HG02623 (cell line): ENCODE measurements around the gene RDH5.

Source experiments
- ATAC-seq: cut with Tn5 transposase; IDR thresholded peaks from one replicate; pipeline ENCODE4 v1.9.1; 2021; ENCODE audit warnings: moderate library complexity; ENCODE audit not compliant: unreplicated experiment

RDH5 gene

DNA sequence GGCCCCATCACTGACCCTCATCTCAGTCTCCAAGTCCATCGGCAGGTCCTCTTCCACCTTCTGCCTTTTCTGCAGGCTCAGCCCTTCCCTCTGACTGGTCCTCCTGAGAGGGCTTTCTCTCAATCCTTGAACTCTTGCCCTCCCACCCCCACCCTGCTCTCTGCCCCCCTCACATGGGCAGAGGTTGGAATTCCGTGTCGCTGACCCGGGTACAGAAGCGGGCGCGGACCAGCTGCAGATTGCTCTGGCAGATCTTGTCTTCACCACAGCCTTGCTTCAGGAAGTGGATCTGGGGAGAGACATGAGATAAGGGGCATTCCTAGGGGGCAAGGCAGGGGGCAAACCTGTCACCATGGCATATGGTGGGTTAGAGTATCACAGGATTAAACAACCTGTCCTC lies 24.8 kb upstream of the RDH5 start:
- ATAC-seq: no peak

DNA sequence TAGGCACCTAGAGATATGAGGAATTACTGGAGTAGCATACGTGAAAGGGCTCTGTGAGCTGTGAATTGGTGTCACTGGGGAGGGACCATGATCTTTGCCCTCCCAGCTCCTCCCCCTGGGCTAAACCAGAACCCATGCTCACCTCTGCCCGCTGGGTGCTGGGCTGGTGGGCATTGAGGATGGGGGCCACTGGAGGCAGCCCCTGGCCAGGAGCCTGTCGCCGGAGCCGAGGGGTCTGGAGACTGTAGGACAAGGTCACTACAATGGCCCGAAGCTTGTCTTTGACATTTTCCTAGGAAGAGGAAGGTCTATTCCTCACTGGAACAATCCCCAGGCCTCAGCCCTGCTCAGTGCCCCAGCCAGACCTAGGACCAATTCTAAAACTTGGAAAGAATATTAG lies 24.1 kb upstream of the RDH5 start:
- no peak for ATAC-seq

- no peak for ATAC-seq
Observed at GRCh38 chr12:55696796-55697462, 23.3 kb upstream of the RDH5 start.

DNA sequence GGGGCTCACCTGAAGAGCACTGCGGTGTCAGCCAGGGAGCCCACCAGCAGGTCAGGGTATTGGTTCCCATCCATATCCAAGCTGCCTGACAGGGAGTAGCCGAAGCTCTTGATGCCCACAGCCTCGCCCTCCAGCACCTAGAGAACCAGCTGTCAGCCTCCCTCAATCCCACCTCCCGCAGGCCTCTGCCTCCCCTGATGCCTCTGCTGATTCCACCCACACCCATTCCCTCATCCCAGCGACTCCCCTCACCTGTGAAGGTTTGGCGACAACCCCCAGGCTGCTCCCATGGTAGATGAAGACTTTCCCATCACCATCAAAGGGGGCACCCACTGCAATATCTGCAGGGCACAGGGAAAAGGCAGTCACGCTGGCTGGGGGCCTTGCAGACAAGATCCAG lies 22.5 kb upstream of the RDH5 start:
- no peak for ATAC-seq

DNA sequence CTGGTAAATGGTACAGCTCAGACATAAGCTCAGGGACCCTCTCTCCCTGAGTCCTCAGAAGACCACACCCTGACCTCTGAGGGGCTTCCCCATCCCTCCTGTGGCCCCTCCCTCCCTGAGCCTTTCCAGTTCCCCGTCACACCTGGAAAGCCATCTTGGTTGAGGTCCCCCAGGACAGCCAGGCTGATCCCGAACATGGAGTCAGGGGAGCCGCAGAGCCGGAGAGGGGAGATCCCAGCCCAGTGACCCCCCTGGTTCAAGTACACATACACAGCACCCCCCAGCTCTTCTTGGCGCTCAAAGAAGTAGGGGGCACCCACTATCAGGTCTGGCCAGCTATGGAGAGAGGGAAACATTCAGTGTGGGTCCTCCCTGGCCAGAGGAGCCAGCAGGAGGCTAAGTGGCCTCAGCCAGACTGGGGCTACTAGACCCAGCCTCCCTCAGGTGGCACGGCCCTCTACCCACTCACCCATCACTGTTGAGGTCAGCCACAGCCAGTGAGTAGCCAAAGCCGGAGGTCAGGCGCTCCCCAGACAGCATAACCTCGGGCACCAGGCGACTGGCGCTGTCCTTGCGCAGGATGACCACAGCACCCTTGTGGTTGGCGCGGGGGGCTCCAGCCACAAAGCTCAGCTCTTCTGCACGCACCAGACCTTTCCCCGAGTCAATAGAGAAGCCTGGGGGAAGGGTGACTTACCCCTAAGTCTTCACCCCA lies 21.8 kb upstream of the RDH5 start:
- ATAC-seq: no peak

GRCh38 chr12:55698965-55699364 lies 21.2 kb upstream of the RDH5 start:
- no peak for ATAC-seq

DNA sequence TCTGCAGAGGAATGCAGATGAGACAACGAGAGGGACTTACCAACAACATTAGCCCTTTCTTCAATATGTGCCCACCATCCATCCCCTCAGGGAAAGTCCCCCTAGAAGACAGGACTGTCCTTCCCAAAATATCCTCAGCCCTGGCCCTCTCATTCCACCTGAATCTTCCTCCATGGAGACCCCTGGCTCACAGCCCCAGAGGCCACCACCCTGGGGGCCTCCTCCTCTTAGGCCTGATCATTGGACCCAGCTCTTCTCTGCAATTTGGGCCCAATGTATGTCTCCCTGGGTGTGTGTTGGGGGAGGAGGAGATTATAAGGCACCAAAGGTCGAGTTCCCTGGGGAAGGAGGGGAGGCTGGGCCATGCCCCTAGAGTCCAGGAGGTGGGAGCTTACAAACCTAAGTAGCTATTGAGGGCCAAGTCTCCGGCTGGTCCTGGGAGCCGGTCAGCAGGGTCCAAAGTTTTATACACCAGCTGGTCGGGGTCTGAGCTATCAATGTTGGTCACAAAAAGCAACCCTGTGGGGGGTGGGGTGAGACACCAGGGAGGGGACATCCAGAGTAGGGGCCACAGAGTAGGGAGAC lies 20.6 kb upstream of the RDH5 start:
- ATAC-seq: no peak

GRCh38 chr12:55700255-55701018 lies 19.8 kb upstream of the RDH5 start:
- ATAC-seq: no peak

GRCh38 chr12:55702861-55703260 lies 17.3 kb upstream of the RDH5 start:
- ATAC-seq: no peak

- ATAC-seq: no peak
Observed at GRCh38 chr12:55703288-55703687, 16.9 kb upstream of the RDH5 start.

DNA sequence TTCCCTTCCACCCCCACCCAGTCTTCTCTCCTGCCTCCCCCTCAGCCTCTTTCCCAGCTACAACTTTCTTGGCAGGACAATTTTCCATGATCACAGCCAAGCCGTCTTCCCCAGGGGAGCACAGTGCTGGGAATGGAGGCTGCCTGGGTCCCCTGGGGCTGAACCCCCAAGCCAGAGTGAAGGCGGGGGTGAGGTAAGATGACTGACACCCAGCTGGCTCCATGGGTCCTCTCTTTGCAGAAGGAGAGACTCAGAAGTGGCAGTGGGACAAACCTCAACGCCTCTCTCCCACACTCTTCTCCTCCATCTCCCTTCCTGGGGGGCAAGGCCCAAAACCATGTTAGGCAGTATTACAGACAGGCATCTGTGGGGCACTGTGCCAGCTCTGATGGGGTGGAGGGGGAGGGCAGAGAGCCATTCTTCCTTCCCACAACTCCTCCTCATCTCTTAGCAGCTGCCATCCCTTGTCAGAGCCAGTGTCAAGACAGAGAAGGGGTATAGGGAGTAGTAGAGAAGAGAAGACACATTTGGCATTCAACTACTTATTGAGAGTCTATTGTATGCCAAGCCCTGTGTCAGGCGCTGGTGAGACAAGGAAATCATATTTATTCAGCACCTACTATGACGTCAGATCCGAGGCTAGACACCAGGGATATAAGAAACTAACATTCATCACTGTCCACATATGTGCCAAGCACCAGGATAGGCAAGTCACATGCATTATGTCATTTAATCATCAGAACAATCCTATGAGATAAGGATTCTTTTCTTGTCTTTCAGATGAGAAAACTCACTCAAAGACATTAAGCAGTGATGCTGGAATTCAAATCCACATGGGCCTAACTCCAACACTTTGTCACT lies 16.1 kb upstream of the RDH5 start:
- ATAC-seq: no peak

DNA sequence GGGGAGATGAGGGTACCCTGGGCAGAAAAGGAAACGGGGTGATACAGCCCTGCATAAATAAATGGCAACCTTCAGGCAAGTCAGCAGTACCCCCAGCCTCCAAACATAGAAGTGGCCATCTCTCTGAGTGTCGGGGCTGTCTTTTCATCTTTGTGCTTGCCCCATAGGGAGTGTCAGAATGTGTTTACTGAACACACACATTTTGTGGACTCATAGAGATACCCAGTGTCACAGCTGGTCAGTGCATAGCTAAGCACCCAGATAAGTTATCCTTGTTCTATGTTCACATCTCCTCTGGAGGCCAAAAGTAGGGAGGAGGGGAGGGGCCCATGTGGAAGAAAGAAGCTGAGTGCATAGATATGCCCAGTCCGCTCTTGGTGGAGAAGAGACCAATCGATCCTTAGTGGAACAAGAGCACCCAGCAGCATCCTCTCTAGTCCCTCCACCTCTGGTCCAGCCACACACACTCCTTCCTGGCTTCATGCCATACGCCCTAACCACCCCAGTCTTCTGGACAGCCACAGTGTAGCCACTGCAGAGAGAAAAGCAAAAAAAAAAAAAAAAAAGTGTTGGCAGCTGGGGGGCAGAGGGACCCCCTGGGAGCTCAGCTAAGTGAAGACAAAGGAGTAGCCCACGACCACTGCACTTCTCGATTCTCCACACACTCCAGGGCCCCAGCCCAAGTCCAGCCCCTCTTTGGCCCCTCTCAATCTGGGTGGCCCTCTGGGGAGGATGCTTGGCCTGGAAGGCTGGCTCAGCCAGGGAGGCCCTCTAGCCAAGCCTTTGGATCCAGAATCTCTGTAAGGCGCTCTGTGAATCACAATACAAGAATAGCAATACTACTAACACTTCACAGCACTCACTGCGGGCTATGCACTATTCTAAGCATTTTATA lies 15.1 kb upstream of the RDH5 start:
- ATAC-seq: no peak

DNA sequence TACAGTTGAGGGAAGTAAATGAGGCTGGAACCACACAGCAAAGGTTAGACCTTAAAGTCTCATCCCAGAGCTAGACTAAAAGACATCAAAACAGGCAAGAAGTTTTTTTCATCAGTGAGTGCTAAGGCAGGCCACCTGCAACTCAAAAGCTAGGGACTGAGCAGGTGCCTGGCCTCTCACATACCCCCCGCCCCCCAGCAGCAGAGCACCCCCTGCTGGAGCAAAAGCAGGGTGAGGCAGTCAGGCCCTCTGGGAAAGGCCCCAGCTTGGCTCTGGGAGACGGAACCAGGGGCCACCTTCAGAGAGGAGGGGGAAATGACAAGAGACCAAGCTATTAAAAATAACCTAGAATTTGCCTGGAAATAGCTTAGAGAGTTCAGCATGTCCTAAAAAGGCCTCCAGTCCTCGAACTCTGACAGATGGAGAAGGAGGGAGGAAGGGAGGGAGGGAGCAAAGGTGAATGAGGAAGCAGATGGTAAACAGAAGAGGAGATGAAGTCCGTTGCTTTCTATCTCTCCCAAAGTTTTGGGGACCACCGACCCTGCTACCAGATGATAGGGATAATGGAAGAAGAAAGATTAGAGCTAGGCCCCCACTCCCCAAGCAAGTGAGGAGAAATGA lies 14.3 kb upstream of the RDH5 start:
- no peak for ATAC-seq

- ATAC-seq: no peak
Observed at GRCh38 chr12:55706568-55707218, 13.5 kb upstream of the RDH5 start.

- ATAC-seq: no peak
Observed at GRCh38 chr12:55707219-55707671, 12.9 kb upstream of the RDH5 start.

- no peak for ATAC-seq
Observed at GRCh38 chr12:55707841-55708694, 12.1 kb upstream of the RDH5 start, which contains the start of gene ITGA7. Gene ITGA7, minus strand, starts transcription at chr12:55707904. Its CDS starts 222 bp downstream, at chr12:55707682.

DNA sequence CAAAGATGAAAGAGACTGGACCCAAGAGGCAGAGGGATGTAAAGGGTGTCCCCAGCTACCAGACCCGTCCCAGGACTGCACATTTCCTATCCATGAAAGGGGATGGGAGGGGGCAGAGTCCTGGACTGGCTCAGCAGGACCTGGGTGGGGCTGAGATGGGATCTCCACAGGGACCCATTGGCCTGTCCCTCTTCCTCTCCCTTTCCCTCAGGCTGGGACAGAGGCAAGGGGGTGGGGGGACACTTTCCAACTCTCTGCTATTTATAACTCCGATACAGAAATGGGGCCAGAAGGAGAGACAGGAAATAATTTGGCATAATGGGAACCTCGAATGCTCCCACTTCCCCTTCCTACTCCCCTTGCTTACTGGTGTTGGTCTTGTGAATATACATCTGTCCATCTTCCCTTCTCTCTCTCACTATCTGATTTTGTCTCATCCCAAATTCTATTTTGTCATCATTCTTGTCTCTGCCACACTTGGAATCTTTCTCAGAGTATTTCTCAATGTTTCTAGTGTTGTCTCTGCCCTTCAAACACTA lies 11.4 kb upstream of the RDH5 start:
- ATAC-seq: no peak
